Measurements from ENCODE around the gene ETDA. TPM values are rescaled to one million over a fixed set of nuclear protein-coding genes. Genes with fewer than 3 reads are reported as not detected.
"Not testable (repeated sequence)": the region's sequence is repeated elsewhere in the genome, so short reads cannot be mapped to it uniquely, and the experiment has no call there.

Gene ETDA
- not detected in 3 replicates for total RNA-seq

- H3K4me3 Mint-ChIP-seq = not testable (repeated sequence)
Measured at GRCh38 chrX:135252011-135252518, at the start of gene ETDA. Gene ETDA, plus strand, starts transcription at chrX:135252061. Its CDS starts 1,216 bp downstream, at chrX:135253277.

GRCh38 chrX:135206427-135206826 is 45.4 kb upstream of the ETDA start:
- not testable (repeated sequence) for DNase-seq (ENCODE audit: low spot score in 2 of 2, unreplicated experiment in 2 of 2); H3K27me3 Mint-ChIP-seq (ENCODE audit: low read depth); H3K4me1 Mint-ChIP-seq; H3K27ac Mint-ChIP-seq; H3K4me3 Mint-ChIP-seq; H3K36me3 Mint-ChIP-seq
- H3K9me3 Mint-ChIP-seq = peaks cover 78% of the 10 kb centered on the region

More at GRCh38 chrX:135252011-135252518, at the start of gene ETDA:
- not testable (repeated sequence) for H3K4me1 Mint-ChIP-seq; DNase-seq (ENCODE audit: low spot score in 2 of 2, unreplicated experiment in 2 of 2); H3K27ac Mint-ChIP-seq; H3K27me3 Mint-ChIP-seq (ENCODE audit: low read depth); H3K36me3 Mint-ChIP-seq; H3K9me3 Mint-ChIP-seq

- TF ChIP-seq CTCF (IDR thresholded peaks at IDR 0.05; ENCODE audit: unreplicated experiment) = no peak
Measured at GRCh38 chrX:135213200-135213844, 38.5 kb upstream of the ETDA start.

GRCh38 chrX:135245989-135246388 is 5.9 kb upstream of the ETDA start:
- H3K27me3 Mint-ChIP-seq (ENCODE audit: low read depth); H3K36me3 Mint-ChIP-seq; DNase-seq (ENCODE audit: low spot score in 2 of 2, unreplicated experiment in 2 of 2); H3K4me3 Mint-ChIP-seq; H3K9me3 Mint-ChIP-seq; H3K4me1 Mint-ChIP-seq; H3K27ac Mint-ChIP-seq: not testable (repeated sequence)

More at GRCh38 chrX:135213200-135213844, 38.5 kb upstream of the ETDA start:
- Mint-ChIP-seq H3K27ac (no peak overlapping the region), H3K9me3 (peaks cover 37% of the 10 kb centered on the region), H3K4me1 (no peaks in the 10 kb centered on the region), H3K27me3 (ENCODE audit: low read depth) (no peaks in the 10 kb centered on the region), H3K4me3 (no peak overlapping the region), H3K36me3 (no peaks in the 10 kb centered on the region)
- DNase-seq (ENCODE audit: low spot score in 2 of 2, unreplicated experiment in 2 of 2) = no peak

GRCh38 chrX:135256087-135256684 is 4.3 kb downstream of the ETDA start:
- not testable (repeated sequence) for H3K4me1 Mint-ChIP-seq; DNase-seq (ENCODE audit: low spot score in 2 of 2, unreplicated experiment in 2 of 2); H3K27me3 Mint-ChIP-seq (ENCODE audit: low read depth); H3K4me3 Mint-ChIP-seq; H3K27ac Mint-ChIP-seq; H3K36me3 Mint-ChIP-seq
- peaks cover 36% of the 10 kb centered on the region for H3K9me3 Mint-ChIP-seq

GRCh38 chrX:135256923-135257322 is 5.1 kb downstream of the ETDA start:
- no peak overlapping the region for H3K27ac Mint-ChIP-seq

GRCh38 chrX:135257469-135257868 is 5.6 kb downstream of the ETDA start:
- Mint-ChIP-seq H3K4me1 (no peaks in the 10 kb centered on the region), H3K27me3 (ENCODE audit: low read depth) (no peaks in the 10 kb centered on the region), H3K9me3 (peaks cover 48% of the 10 kb centered on the region), H3K36me3 (no peaks in the 10 kb centered on the region), H3K27ac (no peak overlapping the region), H3K4me3 (no peak overlapping the region)
- TF ChIP-seq CTCF (IDR thresholded peaks at IDR 0.05; ENCODE audit: unreplicated experiment) = no peak
- DNase-seq (ENCODE audit: low spot score in 2 of 2, unreplicated experiment in 2 of 2) = no peak

More at GRCh38 chrX:135256923-135257322, 5.1 kb downstream of the ETDA start:
- Mint-ChIP-seq H3K9me3 (peaks cover 42% of the 10 kb centered on the region), H3K36me3 (no peaks in the 10 kb centered on the region), H3K4me3 (no peak overlapping the region), H3K27me3 (ENCODE audit: low read depth) (no peaks in the 10 kb centered on the region), H3K4me1 (no peaks in the 10 kb centered on the region)
- DNase-seq (ENCODE audit: low spot score in 2 of 2, unreplicated experiment in 2 of 2) = no peak
- TF ChIP-seq CTCF (IDR thresholded peaks at IDR 0.05; ENCODE audit: unreplicated experiment) = no peak

GRCh38 chrX:135260976-135261375 is 9.1 kb downstream of the ETDA start:
- H3K27ac Mint-ChIP-seq; DNase-seq (ENCODE audit: low spot score in 2 of 2, unreplicated experiment in 2 of 2); H3K4me3 Mint-ChIP-seq; H3K27me3 Mint-ChIP-seq (ENCODE audit: low read depth); H3K36me3 Mint-ChIP-seq; H3K4me1 Mint-ChIP-seq: not testable (repeated sequence)
- peaks cover 72% of the 10 kb centered on the region for H3K9me3 Mint-ChIP-seq

- DNase-seq (ENCODE audit: low spot score in 2 of 2, unreplicated experiment in 2 of 2); H3K27ac Mint-ChIP-seq; H3K4me1 Mint-ChIP-seq; H3K36me3 Mint-ChIP-seq; H3K27me3 Mint-ChIP-seq (ENCODE audit: low read depth); H3K4me3 Mint-ChIP-seq: not testable (repeated sequence)
- H3K9me3 Mint-ChIP-seq = peaks cover 88% of the 10 kb centered on the region
Measured at GRCh38 chrX:135263376-135263775, 11.5 kb downstream of the ETDA start.
